SJSA1 (cell line): ENCODE results near the gene ZGLP1. TPM values are rescaled to one million over a fixed set of nuclear protein-coding genes. Genes with fewer than 3 reads are reported as not detected.
"Not testable (repeated sequence)": the region's sequence is repeated elsewhere in the genome, so short reads cannot be mapped to it uniquely, and the experiment has no call there.

Source experiments
- DNase-seq, 2 experiments: peaks; one replicate each; pipeline ENCODE4 v3.0.0-alpha.2; 2015 to 2020; ENCODE audit warnings: low spot score in 2 of 2, low read depth in 1 of 2
- H3K27ac ChIP-seq: fragments of 250-450 bp; sonication (Bioruptor Pico); 2 replicates; pipeline ENCODE4 v1.5.1; 2020; ENCODE audit warnings: mild to moderate bottlenecking, moderate library complexity
- H3K27me3 ChIP-seq: fragments of 250-450 bp; sonication (Bioruptor Pico); replicated peaks from 2 replicates; pipeline ENCODE4 v1.5.1; 2020; ENCODE audit warnings: mild to moderate bottlenecking, moderate library complexity
- H3K36me3 ChIP-seq: fragments of 250-450 bp; sonication (Bioruptor Pico); 2 replicates; pipeline ENCODE4 v1.5.1; 2020; ENCODE audit warnings: mild to moderate bottlenecking
- H3K4me1 ChIP-seq: fragments of 250-450 bp; sonication (Bioruptor Pico); replicated peaks from 2 replicates; pipeline ENCODE4 v1.6.1; 2021; ENCODE audit warnings: mild to moderate bottlenecking
- H3K4me3 ChIP-seq: fragments of 250-450 bp; sonication (Bioruptor Pico); 2 replicates; pipeline ENCODE4 v1.5.1; 2020; ENCODE audit warnings: mild to moderate bottlenecking
- H3K9me3 ChIP-seq: fragments of 250-450 bp; sonication (Bioruptor Pico); replicated peaks from 2 replicates; pipeline ENCODE4 v1.5.1; 2020; ENCODE audit warnings: mild to moderate bottlenecking
- total RNA-seq: library from RNA; depleted of rRNA; stranded (reverse); fragments of >200 nt; shearing (Covaris generic); gene quantifications from 2 replicates; pipeline ENCODE4 v1.2.3, GENCODE V29; 2014; rRNA removed

The ZGLP1 gene
- 1.2 TPM in 1 of 2 replicates, not detected in the other for total RNA-seq

DNA sequence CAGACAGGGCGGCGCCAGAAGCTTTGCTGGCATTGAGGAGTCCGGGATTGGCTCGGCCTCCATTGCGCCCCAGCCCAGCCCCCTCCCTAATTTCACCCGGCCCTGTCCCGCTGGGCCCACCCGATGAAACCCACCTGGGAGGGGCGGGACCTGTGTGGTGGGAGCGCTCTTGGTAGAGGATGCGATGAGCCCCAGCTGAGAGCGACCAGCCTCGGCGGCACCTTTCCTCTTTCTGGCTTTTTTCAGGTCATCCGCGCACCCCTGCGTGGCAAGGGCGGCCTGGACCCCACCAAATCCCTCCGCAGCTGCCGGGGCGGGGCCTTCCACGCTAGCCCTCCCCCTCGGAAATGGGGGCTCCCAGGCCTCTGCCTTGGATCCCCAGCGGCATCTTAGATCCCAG lies at the start of gene ZGLP1:
ZGLP1 (minus strand) TSS at position 393 of the 400 bp plus-strand sequence.
- peaks cover 14% of the 10 kb centered on the region for H3K4me1 ChIP-seq
- peaks cover 26% of the 10 kb centered on the region for H3K36me3 ChIP-seq
- H3K27ac ChIP-seq: no peak within 1 kb of the TSS
- H3K9me3 ChIP-seq: no peaks in the 10 kb centered on the region
- no peaks in the 10 kb centered on the region for H3K27me3 ChIP-seq
- DNase-seq: no peak
- no peak within 1 kb of the TSS for H3K4me3 ChIP-seq

DNA sequence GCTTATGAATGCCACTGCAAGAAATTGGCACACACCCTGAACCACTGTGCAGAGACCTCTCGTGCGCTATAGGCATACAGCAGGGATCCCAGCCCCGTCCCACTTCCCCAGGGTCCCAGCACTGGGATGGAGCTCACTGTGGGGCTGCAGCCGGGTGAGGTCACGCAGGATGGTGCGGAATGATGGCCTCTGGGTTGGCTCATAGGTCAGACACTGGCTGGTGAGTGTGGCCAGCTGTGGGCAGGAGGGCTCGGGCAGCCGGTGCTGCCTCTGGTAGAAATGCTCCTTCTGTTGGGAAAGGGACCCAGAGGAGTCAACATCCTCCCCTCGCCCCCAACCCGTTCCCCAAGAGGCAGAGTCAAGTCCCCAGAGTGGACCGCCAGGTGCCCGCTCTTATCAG lies 46.8 kb upstream of the ZGLP1 start:
- no peak overlapping the region for H3K4me3 ChIP-seq
- peaks cover 65% of the 10 kb centered on the region for H3K36me3 ChIP-seq
- no peaks in the 10 kb centered on the region for H3K27me3 ChIP-seq
- no peak for DNase-seq
- no peak overlapping the region for H3K27ac ChIP-seq
- no peaks in the 10 kb centered on the region for H3K9me3 ChIP-seq
- H3K4me1 ChIP-seq: no peaks in the 10 kb centered on the region

DNA sequence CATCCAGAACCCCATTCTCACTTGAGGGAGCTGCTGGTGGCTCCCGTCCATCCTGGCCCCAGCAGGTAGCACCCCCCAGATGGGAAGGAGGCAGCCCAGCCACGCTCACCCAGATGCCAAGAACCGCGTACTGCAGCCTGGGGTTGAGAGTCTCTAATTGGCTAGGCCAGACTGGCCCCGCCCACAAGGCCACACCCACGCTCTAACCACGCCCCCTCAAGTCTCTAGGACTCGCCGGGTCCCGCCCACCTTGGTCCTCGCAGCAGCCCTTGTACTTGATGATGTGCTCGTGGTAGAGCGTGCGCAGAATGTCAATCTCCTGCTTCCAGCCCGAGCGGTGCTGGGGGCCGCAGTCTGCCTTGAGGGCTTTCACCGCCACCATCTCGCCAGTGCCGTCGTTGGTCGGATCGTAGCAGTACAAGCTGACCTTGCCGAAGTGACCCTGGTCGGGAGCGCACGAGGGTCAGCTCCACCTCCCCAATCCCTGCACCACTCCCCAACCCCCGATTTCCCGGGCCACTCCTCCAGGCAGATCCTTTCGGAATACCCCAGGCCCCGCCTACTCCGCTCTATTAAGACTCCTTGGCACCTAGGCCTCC lies 44.3 kb upstream of the ZGLP1 start:
- H3K9me3 ChIP-seq: no peaks in the 10 kb centered on the region
- H3K27ac ChIP-seq: no peak overlapping the region
- H3K4me3 ChIP-seq: no peak overlapping the region
- no peaks in the 10 kb centered on the region for H3K27me3 ChIP-seq
- no peak for DNase-seq
- H3K36me3 ChIP-seq: peaks cover 55% of the 10 kb centered on the region
- H3K4me1 ChIP-seq: no peaks in the 10 kb centered on the region

DNA sequence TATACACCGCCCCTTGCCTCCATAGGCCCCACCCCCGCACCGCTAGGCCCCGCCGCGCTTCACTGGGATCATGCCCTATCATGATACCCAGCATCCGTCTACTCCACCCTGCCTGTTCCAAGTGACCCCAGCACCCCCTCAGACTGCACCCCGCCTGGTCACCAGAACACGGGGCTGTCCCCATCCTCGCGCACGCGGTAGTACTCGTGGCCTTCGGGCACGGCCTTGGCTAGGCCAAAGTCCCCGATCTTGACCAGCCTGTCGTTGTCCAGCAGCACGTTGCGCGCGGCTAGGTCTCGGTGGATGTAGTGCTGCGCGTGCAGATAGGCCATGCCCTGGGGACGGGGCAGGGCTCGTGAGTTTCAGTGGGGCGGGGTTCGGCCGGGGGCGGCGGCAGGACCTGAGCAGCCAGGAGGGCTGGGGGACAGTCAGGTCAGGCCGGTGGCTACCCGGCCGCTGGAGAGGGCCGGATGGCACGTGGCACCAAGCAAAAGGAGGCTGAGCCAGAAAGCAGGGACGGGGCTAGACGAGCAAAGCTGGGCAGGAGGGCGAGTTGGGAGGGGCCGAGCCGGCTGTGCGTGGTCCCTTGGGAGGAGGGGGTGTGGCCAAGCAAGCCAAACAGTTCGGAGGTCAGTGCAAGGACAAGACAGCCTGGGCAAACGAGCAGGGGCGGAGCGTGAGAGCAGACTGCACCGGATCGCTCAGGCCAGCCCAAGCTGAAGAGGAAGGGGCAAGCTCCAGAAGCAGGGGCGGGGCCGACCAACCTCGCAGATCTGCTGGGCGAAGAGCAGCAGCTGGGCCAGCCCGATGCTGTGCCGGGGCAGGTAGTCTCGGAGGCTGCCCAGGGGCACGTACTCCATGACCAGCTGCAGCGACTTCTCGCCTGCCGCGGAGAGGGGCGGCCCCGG lies 43.4 kb upstream of the ZGLP1 start:
- Histone ChIP-seq H3K27ac (no peak overlapping the region), H3K27me3 (no peaks in the 10 kb centered on the region), H3K9me3 (no peaks in the 10 kb centered on the region), H3K36me3 (peaks cover 49% of the 10 kb centered on the region), H3K4me3 (no peak overlapping the region), H3K4me1 (no peaks in the 10 kb centered on the region)
- DNase-seq: no peak

DNA sequence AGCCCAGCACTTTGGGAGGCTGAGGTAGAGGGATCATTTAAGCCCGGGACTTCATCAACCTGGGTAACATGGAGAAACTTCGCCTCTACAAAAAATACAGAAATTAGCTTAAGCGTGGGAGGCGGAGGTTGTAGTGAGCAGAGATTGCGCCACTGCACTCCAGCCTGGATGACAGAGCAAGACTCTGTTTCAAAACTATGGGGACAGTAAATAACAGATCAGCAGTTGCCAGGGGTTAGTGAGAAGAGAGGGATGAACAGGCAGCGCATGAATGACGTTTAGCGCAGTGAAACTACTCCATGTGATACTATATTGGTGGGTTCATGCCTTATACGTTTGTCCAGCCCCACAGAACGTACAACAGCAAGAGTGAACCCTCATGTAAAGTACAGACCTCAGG lies 36.9 kb upstream of the ZGLP1 start:
- Histone ChIP-seq H3K27ac (no peak overlapping the region), H3K4me3 (no peak overlapping the region), H3K9me3 (no peaks in the 10 kb centered on the region), H3K27me3 (no peaks in the 10 kb centered on the region), H3K36me3 (0 out of 2 replicates have a peak, but pooled peaks cover 4% of the 10 kb centered on the region), H3K4me1 (no peaks in the 10 kb centered on the region)
- no peak for DNase-seq

DNA sequence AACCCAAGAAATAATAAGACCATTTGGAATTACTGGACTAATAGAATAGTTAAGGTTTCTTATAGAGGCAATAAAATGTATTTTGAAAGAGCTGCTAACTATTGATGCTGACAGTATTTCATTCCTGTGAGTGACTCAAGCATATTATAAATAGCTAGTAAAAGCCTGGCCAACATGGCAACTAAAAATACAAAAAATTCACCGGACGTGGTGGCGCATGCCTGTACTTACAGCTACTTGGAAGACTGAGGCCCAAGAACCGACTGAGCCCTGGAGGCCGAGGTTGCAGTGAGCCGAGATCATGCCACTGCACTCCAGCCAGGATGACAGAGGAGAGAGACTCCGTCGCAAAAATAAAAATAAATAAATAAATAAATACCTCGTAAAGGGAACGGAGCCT lies 35.2 kb upstream of the ZGLP1 start:
- Histone ChIP-seq H3K4me3 (no peak overlapping the region), H3K27me3 (no peaks in the 10 kb centered on the region), H3K36me3 (no peaks in the 10 kb centered on the region), H3K27ac (no peak overlapping the region), H3K9me3 (no peaks in the 10 kb centered on the region), H3K4me1 (no peaks in the 10 kb centered on the region)
- DNase-seq: no peak

DNA sequence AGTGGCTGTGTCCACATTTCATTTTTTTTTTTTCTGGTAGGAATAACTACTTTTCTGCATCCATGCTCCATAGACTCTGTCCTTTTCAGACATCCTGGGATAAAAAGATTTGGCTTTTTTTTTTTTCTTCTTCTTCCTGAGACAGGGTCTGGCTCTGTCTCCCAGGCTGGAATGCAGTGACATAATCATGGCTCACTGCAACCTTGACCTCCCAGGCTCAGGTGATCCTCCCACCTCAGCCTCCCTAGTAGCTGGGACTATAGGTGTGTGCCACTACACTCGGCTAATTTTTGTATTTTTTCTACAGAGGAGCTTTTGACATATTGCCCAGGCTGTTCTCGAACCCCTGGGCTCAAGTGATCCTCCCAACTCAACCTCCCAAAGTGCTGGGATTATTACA lies 33.9 kb upstream of the ZGLP1 start:
- no peaks in the 10 kb centered on the region for H3K36me3 ChIP-seq
- DNase-seq: no peak
- H3K27ac ChIP-seq: no peak overlapping the region
- H3K4me3 ChIP-seq: no peak overlapping the region
- H3K4me1 ChIP-seq: no peaks in the 10 kb centered on the region
- no peaks in the 10 kb centered on the region for H3K9me3 ChIP-seq
- H3K27me3 ChIP-seq: no peaks in the 10 kb centered on the region

DNA sequence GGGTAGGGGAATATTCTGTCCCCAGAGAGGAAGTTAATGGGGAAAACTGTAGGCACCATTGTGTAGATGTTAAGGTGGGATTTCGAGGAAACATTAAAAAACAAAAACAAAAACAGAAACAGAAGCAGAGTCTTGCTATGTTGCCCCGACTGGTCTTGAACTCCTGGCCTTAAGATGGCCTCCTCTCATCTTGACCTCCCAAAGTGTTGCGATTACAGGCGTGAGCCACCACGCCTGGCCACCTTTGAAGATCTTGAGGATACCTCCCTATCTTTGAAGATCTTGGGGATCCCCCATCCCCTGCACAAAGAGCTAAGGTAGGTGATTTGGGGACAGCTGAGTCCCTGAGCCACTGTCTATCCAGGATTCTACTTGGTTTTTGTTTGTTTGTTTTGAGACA lies 30.4 kb upstream of the ZGLP1 start:
- H3K27ac ChIP-seq: no peak overlapping the region
- H3K9me3 ChIP-seq: no peaks in the 10 kb centered on the region
- H3K36me3 ChIP-seq: no peaks in the 10 kb centered on the region
- peaks cover 3% of the 10 kb centered on the region for H3K4me1 ChIP-seq
- DNase-seq: no peak
- H3K27me3 ChIP-seq: no peaks in the 10 kb centered on the region
- H3K4me3 ChIP-seq: no peak overlapping the region

DNA sequence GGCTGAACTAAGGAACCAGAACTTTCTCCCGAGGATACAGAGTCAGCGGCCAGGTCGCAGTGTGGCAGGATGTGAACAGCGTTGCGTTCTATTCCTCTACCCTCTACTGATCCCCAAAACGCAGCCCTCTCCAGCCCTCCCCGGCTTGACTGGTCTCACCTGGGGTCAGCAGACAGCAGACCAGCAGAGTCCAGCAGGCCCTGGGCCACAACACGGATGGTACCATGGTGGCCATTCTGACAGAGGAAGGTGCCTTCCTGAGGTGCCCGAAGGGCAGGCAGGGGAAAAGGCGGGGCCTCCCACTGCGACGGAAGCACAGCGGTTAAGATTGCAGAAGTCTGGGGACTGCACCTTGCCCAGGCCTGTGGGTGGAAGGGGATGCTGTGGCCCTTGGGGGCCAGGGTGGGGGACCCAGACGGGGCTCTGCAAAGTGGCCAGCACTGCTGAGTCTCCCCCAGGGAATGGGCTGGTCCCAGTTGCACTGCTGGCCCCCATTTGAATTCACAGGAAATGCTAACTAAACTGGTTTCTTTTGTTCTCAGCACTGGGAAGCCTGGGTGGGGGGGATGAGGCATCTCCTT lies 29.9 kb upstream of the ZGLP1 start, which contains the start of gene ICAM3:
ICAM3 (minus strand) TSS at position 245 of the 581 bp plus-strand sequence; CDS start at position 235, 10 bp downstream.
- peaks cover 3% of the 10 kb centered on the region for H3K4me1 ChIP-seq
- H3K36me3 ChIP-seq: no peaks in the 10 kb centered on the region
- no peaks in the 10 kb centered on the region for H3K27me3 ChIP-seq
- H3K9me3 ChIP-seq: no peaks in the 10 kb centered on the region
- H3K4me3 ChIP-seq: no peak within 1 kb of the TSS
- no peak within 1 kb of the TSS for H3K27ac ChIP-seq
- no peak for DNase-seq

DNA sequence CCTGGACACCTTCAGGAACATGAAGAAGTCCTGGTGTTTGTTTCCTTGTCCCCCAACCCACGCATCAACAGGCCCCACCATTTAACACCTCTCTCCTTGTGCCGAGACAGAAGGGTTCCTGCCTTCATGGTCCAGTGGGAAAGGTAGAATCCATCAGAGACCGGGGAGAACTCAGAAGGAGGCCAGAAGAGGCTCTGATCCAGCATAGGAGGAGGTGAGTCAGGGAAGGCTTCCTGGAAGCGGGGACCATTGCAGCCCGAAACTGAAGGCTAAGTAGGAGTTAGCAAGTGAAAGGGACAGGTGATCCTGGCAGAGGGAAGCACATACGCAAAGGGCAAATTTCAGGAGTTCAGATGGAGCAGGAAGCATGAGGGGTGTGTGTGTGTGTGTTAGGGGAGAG lies 29.3 kb upstream of the ZGLP1 start:
- Histone ChIP-seq H3K27me3 (no peaks in the 10 kb centered on the region), H3K27ac (no peak overlapping the region), H3K4me3 (no peak overlapping the region), H3K4me1 (peaks cover 8% of the 10 kb centered on the region), H3K36me3 (no peaks in the 10 kb centered on the region), H3K9me3 (no peaks in the 10 kb centered on the region)
- DNase-seq: no peak

DNA sequence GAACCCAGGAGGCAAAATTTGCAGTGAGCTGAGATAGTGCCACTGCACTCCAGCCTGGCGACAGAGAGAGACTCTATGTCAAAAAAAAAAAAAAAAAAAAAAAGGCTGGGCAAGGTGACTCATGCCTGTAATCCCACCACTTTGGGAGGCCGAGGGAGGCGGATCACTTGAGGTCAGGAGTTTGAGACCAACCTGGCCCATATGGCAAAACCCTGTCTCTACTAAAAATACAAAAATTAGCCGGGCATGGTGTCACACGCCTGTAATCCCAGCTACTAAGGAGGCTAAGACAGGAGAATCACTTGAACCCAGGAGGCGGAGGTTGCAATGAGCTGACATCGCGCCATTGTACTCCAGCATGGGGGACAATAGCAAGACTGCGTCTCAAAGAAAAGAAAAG lies 27.1 kb upstream of the ZGLP1 start:
- peaks cover 19% of the 10 kb centered on the region for H3K4me1 ChIP-seq
- not testable (repeated sequence) for DNase-seq, H3K27me3 ChIP-seq

DNA sequence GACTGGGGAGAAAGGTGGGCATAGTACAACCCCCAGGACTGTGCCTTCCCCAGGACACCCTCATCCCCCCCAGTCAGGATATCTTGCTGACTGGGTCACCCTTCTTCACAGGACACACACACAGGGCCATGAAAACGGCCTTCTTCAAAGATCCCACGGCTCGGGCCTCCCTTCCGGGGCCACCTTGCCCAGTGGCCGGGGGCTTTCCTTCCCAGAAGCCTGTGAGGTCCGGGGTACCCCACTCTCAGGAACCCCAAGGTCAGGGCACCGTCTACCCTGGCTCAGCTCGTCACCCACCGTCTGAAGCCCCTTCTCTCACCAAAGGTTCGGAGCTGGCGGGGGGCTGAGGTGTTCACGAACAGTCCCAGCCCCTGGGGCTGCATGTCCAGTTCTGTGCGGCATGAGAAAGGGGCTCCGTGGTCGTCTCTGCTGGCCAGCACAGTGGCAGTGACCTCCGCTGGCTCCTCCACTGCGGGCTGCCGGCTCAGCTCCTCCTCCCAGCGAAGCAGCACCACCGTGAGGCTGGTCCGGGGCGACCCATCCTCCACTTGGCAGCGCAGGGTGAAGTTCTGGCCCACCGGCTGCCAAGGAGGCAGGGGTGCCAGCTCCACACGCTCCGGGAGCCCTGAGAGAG lies 25.9 kb upstream of the ZGLP1 start:
- no peaks in the 10 kb centered on the region for H3K27me3 ChIP-seq
- H3K9me3 ChIP-seq: no peaks in the 10 kb centered on the region
- no peak overlapping the region; the same call in 1 of the 2 replicates for H3K4me3 ChIP-seq
- peaks cover 19% of the 10 kb centered on the region for H3K4me1 ChIP-seq
- no peak for DNase-seq
- no peak overlapping the region for H3K27ac ChIP-seq
- peaks cover 23% of the 10 kb centered on the region for H3K36me3 ChIP-seq

More for the DNA sequence above, 27.1 kb upstream of the ZGLP1 start:
- H3K4me3 ChIP-seq, H3K27ac ChIP-seq, H3K9me3 ChIP-seq: not testable (repeated sequence)
- H3K36me3 ChIP-seq: peaks cover 16% of the 10 kb centered on the region

DNA sequence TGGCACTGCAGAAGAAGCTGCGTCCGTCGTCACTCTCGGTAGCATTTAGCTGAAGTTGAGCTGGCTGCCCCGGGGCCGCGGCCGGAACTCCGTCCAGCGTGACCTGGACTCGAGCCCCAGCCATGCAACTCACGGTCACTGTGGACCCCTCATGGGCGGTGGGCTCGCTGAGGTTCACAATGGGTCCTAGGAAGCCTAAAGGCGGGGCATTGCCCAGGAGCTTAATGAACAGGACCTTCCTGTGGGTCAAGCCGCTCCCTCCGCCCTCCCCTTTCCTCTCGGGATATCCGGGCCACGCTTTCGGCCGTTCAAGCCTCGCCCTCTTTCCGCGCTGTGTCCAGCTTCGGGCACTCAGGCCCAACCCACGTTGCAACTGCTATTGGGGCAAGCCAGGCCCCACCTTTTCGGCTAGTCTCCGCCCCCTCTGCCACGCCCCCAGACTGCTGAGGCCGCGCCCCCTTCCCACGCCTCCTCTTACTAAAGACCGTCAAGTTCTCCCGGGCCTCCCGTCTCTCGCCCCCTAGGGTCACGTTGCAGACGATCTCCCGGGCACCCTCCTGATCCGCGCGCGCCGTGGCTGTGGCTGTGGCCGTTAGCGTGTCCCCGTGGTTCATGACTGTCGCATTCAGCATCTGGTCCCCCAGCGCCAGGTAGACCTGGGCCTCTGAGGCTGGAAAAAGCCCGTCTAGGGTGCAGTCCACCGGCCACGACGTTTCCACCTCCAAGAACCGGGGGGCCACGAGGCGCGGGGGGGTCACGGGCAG lies 25.2 kb upstream of the ZGLP1 start:
- Histone ChIP-seq H3K9me3 (no peaks in the 10 kb centered on the region), H3K27ac (no peak overlapping the region), H3K4me3 (peak overlapping the region; percentile 93), H3K27me3 (no peaks in the 10 kb centered on the region), H3K4me1 (peaks cover 19% of the 10 kb centered on the region), H3K36me3 (peaks cover 30% of the 10 kb centered on the region)
- DNase-seq: peak; percentile 94 to 98
